ENCODE measurements around the gene RPS21.

DNA sequence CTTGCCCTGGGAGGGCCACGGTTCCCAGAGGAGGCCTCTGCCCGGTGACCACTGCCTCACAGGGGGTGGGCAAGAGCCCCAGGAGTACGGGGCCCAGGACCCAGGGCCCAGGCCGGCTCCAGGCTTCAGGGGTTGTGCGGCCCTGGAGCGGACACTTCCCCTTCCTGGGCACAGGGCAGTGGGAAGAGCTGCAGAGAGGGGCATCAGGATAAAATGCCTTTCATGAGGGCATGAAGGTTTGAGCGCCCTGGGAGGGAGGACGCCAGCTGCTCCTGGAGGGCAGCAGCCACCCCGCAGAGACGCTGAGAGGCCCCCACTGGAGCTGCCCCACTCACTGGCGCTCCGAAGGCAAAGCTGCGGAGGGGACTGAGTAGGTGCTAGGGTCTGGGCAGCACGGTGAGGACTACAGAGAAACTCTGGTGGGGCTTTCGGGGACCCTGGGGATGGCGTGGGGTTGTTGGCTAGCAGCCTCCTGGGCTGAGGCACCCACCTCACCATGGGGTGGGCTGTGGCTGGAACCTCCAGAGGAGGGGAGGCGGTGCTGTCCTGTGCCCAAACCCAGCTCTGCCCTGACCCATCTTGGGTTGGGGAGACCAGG is 30.2 kb upstream of the RPS21 start:
- TF ChIP-seq EP300 (IDR thresholded peaks at IDR 0.05; ENCODE audit: low read depth) (no peak), POLR2AphosphoS5 (IDR thresholded peaks at IDR 0.05) (no peak), POLR2A (IDR thresholded peaks at IDR 0.05) (no peak)
- TF ChIP-seq, protein P1, sequence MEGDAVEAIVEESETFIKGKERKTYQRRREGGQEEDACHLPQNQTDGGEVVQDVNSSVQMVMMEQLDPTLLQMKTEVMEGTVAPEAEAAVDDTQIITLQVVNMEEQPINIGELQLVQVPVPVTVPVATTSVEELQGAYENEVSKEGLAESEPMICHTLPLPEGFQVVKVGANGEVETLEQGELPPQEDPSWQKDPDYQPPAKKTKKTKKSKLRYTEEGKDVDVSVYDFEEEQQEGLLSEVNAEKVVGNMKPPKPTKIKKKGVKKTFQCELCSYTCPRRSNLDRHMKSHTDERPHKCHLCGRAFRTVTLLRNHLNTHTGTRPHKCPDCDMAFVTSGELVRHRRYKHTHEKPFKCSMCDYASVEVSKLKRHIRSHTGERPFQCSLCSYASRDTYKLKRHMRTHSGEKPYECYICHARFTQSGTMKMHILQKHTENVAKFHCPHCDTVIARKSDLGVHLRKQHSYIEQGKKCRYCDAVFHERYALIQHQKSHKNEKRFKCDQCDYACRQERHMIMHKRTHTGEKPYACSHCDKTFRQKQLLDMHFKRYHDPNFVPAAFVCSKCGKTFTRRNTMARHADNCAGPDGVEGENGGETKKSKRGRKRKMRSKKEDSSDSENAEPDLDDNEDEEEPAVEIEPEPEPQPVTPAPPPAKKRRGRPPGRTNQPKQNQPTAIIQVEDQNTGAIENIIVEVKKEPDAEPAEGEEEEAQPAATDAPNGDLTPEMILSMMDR (IDR thresholded peaks at IDR 0.05), result no peak

All from transverse colon (tissue), 4 donors.